Activated T-helper 17 cell treated with anti-CD3 and anti-CD28 coated beads, Interleukin-2, amount 50 U/mL, for 72 hours (primary cell): ENCODE data around the gene SHROOM2. TPM values are rescaled to one million over a fixed set of nuclear protein-coding genes. Genes with fewer than 3 reads are reported as not detected.
A peak's percentile ranks its signal among the peaks of the same experiment; 100 is the strongest.

Experiments
- ATAC-seq: fragments of 150-1000 bp; cut with Tn5 transposase; replicated peaks from 2 replicates; pipeline ENCODE4 v1.10.0; 2021; ENCODE audit warnings: mild to moderate bottlenecking, moderate library complexity
- H3K27ac Mint-ChIP-seq: one replicate; pipeline ENCODE4 v1.8.0; 2022; ENCODE audit warnings: mixed read lengths
- H3K27me3 Mint-ChIP-seq: one replicate; pipeline ENCODE4 v1.8.0; 2022; ENCODE audit warnings: mixed read lengths
- H3K36me3 Mint-ChIP-seq: one replicate; pipeline ENCODE4 v1.8.0; 2022; ENCODE audit warnings: low read depth, mild to moderate bottlenecking, mixed read lengths
- H3K4me1 Mint-ChIP-seq: one replicate; pipeline ENCODE4 v1.8.0; 2022; ENCODE audit warnings: mixed read lengths
- H3K4me3 Mint-ChIP-seq: one replicate; pipeline ENCODE4 v1.8.0; 2022; ENCODE audit warnings: mild to moderate bottlenecking, mixed read lengths
- H3K9me3 Mint-ChIP-seq: one replicate; pipeline ENCODE4 v1.8.0; 2022; ENCODE audit warnings: mixed read lengths
- total RNA-seq, 2 donors: library from RNA; stranded (reverse); gene quantifications; one replicate each; pipeline ENCODE4 v1.2.3, GENCODE V29; 2022

SHROOM2 gene
- total RNA-seq, 2 donors from 2014 or later, result not detected

DNA sequence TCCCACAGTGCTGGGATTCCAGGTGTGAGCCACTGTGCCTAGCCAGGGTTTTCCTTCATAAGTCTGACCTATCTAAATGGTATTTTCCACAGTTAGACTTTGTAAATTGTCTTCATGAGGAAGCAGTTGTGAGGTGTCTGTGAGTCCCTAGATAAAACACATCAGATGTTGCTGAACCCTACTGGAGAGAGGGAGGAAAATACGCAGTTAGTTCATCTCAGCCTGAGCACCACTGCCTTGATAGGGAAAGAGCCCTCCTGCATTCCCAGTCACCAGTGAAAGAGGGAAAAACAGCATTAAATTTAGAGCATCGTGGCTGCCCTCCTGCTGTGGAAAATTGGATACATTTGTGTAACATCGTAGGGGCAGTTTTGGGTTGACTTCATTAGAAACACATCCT lies 149.2 kb downstream of the SHROOM2 start:
- no peaks in the 10 kb centered on the region for H3K27me3 Mint-ChIP-seq
- no peaks in the 10 kb centered on the region for H3K9me3 Mint-ChIP-seq
- H3K36me3 Mint-ChIP-seq, result no peaks in the 10 kb centered on the region

DNA sequence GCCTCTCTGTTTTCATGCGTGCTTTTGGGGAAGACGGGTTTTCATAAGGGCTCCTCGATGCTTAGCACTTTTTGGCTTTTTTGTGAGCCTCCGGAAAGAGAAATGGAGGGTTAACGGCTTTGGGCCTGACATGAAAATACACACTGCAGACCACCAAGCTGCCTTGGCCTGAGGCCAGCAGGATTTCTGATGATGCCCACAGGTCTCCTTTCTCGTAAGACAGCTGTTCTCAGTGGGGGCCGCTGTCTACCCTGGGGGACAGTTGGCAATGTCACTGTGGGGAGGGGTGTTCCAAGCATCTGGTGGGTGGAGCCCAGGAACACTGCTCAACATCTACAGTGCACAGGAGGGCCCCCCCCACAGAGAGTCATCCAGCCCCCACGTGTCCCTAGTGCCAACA lies 151.5 kb downstream of the SHROOM2 start:
- Mint-ChIP-seq H3K27ac (no peak overlapping the region), H3K27me3 (no peaks in the 10 kb centered on the region), H3K9me3 (no peaks in the 10 kb centered on the region), H3K4me3 (no peak overlapping the region), H3K4me1 (peaks cover 4% of the 10 kb centered on the region), H3K36me3 (no peaks in the 10 kb centered on the region)
- no peak for ATAC-seq

More for the DNA sequence above, 149.2 kb downstream of the SHROOM2 start:
- Mint-ChIP-seq H3K27ac (no peak overlapping the region), H3K4me1 (no peaks in the 10 kb centered on the region), H3K4me3 (no peak overlapping the region)
- ATAC-seq, result no peak

DNA sequence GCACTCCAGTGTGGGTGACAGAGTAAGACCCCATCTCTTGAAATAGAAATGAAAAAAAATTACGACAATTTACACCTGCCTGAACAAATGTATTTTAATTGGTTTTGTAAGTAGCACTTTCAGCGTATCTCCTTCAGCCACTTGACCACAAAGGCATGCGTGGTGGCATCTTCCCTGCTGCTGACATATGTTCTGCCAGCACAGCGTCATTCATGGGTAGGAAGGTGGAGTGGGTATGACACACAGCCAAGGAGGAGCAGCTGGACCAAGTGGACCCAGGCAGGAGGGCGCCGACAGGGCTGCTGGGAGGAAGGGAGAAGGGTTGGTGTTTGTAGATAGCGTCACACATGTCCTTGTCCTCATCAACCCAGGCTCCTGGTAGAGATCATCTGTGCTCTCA lies 152.3 kb downstream of the SHROOM2 start:
- no peak for ATAC-seq
- H3K9me3 Mint-ChIP-seq, result no peaks in the 10 kb centered on the region
- no peak overlapping the region for H3K4me3 Mint-ChIP-seq
- no peak overlapping the region for H3K27ac Mint-ChIP-seq
- H3K36me3 Mint-ChIP-seq, result no peaks in the 10 kb centered on the region
- H3K4me1 Mint-ChIP-seq, result peaks cover 4% of the 10 kb centered on the region
- H3K27me3 Mint-ChIP-seq, result peaks cover 4% of the 10 kb centered on the region

DNA sequence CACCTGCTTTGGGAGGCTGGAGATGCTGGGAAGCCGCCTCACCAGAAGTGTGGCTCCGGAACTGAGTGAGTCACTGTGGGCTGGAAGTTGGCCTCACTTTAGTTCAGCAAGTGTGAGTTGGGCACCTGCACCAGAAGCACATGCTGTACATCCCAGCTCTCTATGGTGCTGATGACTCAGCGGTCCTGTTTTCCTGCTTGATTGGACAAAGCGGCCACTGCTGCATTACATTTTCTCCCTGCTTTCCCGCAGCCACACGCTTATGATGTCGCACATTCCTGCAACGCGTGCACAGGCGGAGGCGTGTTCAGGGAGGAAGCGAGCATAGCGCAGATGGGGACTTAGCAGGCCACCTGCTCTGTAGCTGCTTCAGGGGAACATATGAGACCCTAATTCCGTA lies 154.2 kb downstream of the SHROOM2 start:
- H3K36me3 Mint-ChIP-seq, result no peaks in the 10 kb centered on the region
- peaks cover 4% of the 10 kb centered on the region for H3K27me3 Mint-ChIP-seq
- ATAC-seq, result no peak
- H3K4me1 Mint-ChIP-seq, result peaks cover 4% of the 10 kb centered on the region
- H3K9me3 Mint-ChIP-seq, result no peaks in the 10 kb centered on the region
- H3K27ac Mint-ChIP-seq, result no peak overlapping the region
- no peak overlapping the region for H3K4me3 Mint-ChIP-seq

DNA sequence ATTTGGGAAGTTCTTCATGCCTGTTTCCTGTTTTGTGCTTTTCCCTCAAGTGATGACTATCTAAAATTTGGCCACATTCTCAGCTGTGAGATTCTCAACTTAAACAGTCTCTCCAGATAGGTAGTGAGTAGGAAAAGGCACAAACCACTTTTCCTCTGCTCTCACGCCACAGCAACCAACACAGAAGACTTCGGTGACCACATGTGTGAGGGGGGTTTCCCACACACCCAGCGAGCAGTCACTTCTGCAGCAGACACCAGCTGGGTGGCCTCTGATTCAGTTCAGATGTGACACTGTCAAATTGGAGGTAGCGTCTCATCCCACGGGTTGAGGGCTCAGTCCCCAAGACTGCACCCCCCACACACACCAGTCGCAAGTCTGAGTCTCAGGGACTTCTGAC lies 155.9 kb downstream of the SHROOM2 start:
- peak overlapping the region; percentile 84 for H3K27ac Mint-ChIP-seq
- H3K36me3 Mint-ChIP-seq, result no peaks in the 10 kb centered on the region
- peaks cover 4% of the 10 kb centered on the region for H3K27me3 Mint-ChIP-seq
- peaks cover 4% of the 10 kb centered on the region for H3K4me1 Mint-ChIP-seq
- H3K4me3 Mint-ChIP-seq, result peak overlapping the region; percentile 59
- H3K9me3 Mint-ChIP-seq, result no peaks in the 10 kb centered on the region
- ATAC-seq, result peak; percentile 91

DNA sequence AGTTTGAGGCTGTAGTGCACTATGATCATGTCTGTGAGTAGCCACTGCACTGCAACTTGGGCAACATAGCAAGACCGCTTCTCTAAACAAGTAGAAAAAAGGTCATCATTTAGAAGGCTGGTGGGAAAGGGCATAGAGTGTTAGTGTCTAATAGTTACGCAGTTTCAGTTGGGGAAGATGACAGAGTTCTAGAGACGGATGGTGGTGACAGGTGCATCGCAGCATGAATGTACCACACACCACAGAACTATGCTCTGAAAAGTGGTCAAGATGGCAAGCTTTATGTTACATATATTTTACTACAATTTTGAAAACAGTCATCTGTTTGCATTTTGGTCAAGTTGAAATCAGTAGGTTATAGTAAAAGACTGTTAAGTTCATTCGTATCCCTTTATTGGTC lies 157.2 kb downstream of the SHROOM2 start:
- no peak overlapping the region for H3K27ac Mint-ChIP-seq
- no peaks in the 10 kb centered on the region for H3K36me3 Mint-ChIP-seq
- H3K4me1 Mint-ChIP-seq, result peaks cover 4% of the 10 kb centered on the region
- no peak for ATAC-seq
- H3K4me3 Mint-ChIP-seq, result no peak overlapping the region
- peaks cover 7% of the 10 kb centered on the region for H3K27me3 Mint-ChIP-seq
- H3K9me3 Mint-ChIP-seq, result no peaks in the 10 kb centered on the region

DNA sequence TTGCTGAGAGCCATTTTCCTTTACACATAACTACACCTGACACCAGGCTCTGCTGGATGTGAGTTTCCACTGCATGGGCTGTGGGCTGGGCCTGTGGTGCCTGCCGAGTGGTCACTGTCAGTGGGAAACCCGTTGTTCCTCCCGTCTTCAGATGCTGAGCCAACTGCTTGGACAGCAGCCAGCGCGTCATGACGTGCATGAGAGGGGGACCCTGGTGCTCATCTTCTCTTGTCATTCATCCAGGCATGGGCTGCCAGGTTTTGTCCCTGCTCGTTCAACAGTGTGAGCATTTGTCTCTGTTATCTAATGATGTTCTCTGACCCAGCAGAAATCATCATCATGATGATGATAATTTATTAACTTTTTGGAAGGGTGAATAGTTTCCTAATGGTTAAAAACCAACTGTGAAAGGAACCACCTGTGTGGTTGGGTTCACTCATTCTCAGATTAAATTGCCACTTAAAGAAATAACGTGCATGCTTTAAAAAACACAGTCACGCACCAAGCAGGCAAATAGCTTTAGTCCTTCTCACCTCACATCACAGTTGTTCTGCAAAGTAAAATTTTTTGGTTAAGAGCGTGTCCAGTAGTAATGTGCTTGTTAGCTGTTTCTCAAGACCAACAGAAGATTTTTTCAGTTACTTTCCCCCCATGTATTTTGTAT lies 161.0 kb downstream of the SHROOM2 start:
- Mint-ChIP-seq H3K4me3 (no peak overlapping the region), H3K27me3 (peaks cover 12% of the 10 kb centered on the region), H3K27ac (no peak overlapping the region), H3K4me1 (no peaks in the 10 kb centered on the region), H3K36me3 (no peaks in the 10 kb centered on the region), H3K9me3 (no peaks in the 10 kb centered on the region)
- ATAC-seq, result no peak

DNA sequence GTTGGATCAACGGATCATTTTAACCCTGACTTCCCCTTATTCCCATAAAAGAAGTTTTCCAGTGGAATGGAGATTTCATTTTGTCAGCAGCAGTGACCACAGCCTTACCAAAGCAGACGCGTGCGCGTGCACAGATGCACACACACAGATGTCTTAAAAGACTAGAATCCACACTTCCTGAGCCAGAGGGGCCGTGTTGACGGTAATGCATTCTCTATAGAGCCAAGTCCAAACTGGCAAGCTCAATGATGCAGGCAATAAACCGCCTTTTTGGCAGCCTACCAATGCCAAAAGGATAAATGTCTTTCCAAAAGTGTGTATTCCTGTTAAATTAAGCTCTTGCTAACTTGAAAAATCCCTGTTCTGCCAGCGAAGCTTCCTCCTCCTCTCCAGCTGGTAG lies 162.2 kb downstream of the SHROOM2 start:
- no peak for ATAC-seq
- Mint-ChIP-seq H3K4me1 (no peaks in the 10 kb centered on the region), H3K27me3 (peaks cover 10% of the 10 kb centered on the region), H3K27ac (no peak overlapping the region), H3K9me3 (no peaks in the 10 kb centered on the region), H3K4me3 (no peak overlapping the region), H3K36me3 (no peaks in the 10 kb centered on the region)

DNA sequence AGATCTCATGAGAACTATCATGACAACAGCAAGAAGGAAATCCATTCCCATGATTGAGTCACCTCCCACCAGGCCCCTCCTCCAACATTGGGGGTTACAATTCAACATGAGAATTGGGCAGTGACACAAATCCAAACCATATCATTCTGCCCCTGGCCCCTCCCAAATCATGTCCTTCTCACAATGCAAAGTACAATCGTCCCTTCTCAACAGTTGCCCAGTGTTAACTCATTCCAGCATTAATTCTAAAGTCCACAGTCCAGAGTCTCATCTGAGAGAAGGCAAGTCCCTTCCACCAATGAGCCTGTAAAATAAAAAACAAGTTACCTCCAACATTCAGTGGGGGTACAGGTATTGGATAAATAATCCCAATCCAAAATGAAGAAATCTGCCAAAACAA lies 166.1 kb downstream of the SHROOM2 start:
- H3K36me3 Mint-ChIP-seq, result no peaks in the 10 kb centered on the region
- no peak for ATAC-seq
- peaks cover 8% of the 10 kb centered on the region for H3K27me3 Mint-ChIP-seq
- H3K27ac Mint-ChIP-seq, result no peak overlapping the region
- H3K4me3 Mint-ChIP-seq, result no peak overlapping the region
- H3K4me1 Mint-ChIP-seq, result no peaks in the 10 kb centered on the region
- H3K9me3 Mint-ChIP-seq, result no peaks in the 10 kb centered on the region

DNA sequence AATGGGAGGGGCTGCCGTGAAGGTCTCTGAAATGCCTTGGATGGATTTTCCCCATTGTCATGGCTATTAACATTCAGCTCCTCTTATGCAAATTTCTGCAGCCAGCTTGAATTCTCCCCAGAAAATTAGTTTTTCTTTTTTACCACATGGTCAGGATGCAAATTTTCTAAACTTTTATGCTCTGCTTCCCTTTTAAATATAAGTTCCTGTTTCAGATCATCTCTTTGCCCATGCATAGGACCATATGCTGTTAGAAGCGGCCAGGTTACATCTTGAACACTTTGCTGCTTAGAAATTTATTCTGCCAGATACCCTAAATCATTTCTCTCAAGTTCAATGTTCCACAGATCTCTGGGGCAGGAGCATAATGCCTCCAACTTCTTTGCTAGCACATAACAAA lies 167.2 kb downstream of the SHROOM2 start:
- Mint-ChIP-seq H3K9me3 (no peaks in the 10 kb centered on the region), H3K4me3 (no peak overlapping the region), H3K27ac (no peak overlapping the region), H3K27me3 (peaks cover 8% of the 10 kb centered on the region), H3K4me1 (no peaks in the 10 kb centered on the region), H3K36me3 (no peaks in the 10 kb centered on the region)
- ATAC-seq, result no peak

DNA sequence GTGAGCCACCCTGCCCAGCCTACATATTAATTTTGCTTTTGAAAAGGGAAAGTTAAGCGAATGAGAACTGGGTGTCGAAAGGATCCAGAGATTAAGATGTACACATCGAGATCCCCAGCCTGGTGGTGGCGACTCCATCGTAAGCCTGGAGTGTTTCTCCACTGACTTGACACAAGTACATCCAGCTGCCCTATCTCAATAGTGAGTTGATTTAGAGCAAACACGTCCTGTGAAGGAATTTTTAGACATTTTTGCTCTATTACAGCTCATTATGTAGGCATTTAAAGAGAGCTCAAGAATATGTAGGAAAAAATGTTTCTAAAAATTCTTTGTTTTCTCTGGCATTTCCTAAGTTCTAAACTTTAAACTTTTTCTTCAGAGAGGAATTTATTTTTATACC lies 169.3 kb downstream of the SHROOM2 start:
- no peaks in the 10 kb centered on the region for H3K4me1 Mint-ChIP-seq
- H3K4me3 Mint-ChIP-seq, result no peak overlapping the region
- no peaks in the 10 kb centered on the region for H3K36me3 Mint-ChIP-seq
- H3K27ac Mint-ChIP-seq, result no peak overlapping the region
- peaks cover 10% of the 10 kb centered on the region for H3K27me3 Mint-ChIP-seq
- H3K9me3 Mint-ChIP-seq, result no peaks in the 10 kb centered on the region
- ATAC-seq, result no peak

DNA sequence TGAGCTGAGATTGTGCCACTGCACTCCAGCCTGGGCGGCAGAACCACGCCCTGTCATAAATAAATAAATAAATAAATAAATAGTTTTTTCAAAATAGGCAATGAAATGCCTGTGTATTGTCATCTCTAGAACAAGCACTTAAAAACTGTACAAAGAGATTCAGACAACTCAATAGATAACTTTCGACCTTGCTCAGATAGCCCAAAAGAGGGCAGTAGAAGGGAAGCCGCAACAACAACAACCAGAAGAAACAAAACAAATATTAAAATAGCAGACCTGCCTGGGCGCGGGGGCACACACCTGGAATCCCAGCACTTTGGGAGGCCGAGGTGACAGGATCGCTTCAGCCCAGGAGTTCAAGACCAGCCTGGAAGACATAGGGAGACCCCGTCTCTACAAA lies 171.5 kb downstream of the SHROOM2 start:
- Mint-ChIP-seq H3K27me3 (peaks cover 13% of the 10 kb centered on the region), H3K4me3 (no peak overlapping the region), H3K36me3 (no peaks in the 10 kb centered on the region), H3K4me1 (no peaks in the 10 kb centered on the region), H3K27ac (no peak overlapping the region), H3K9me3 (no peaks in the 10 kb centered on the region)
- ATAC-seq, result no peak

DNA sequence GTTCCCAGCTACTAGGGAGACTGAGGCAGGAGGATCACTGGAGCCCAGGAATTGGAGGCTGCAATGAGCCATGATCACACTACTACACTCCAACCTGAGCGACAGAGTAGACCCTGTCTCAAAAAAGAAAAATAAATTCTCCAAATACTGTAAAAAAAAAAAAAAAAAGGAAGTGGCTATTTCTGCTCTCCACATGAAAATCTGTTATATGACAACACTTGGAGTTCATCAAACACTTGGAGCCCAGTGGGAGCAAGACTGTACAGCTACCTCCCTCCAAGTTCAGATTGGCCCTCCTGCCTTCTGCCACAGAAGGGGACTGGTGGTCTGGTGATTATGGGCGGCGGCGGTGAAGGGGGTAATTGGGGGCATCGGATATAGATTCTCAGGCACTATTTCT lies 172.0 kb downstream of the SHROOM2 start:
- H3K27me3 Mint-ChIP-seq, result peaks cover 13% of the 10 kb centered on the region
- no peaks in the 10 kb centered on the region for H3K36me3 Mint-ChIP-seq
- H3K27ac Mint-ChIP-seq, result no peak overlapping the region
- no peaks in the 10 kb centered on the region for H3K4me1 Mint-ChIP-seq
- no peaks in the 10 kb centered on the region for H3K9me3 Mint-ChIP-seq
- no peak overlapping the region for H3K4me3 Mint-ChIP-seq
- ATAC-seq, result no peak

DNA sequence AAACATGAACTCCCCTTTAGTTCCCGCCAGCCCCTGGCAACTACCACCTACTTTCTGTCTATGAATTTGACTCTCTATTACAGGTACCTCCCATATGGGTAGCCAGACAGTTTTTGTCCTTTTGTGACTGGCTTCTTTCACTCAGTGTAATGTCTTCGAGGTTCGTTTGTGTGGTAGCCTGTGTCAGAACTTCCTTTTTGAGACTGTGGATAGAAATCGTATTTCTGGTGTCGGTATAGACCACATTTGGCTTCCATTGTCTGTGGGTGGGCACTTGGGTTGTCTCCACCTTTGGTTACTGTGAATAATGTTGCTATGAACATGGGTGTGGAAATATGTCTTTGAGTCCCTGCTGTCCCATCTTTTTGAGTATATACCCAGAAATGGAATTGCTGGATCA lies 175.5 kb downstream of the SHROOM2 start:
- H3K27me3 Mint-ChIP-seq, result peaks cover 19% of the 10 kb centered on the region
- H3K4me3 Mint-ChIP-seq, result no peak overlapping the region
- no peaks in the 10 kb centered on the region for H3K9me3 Mint-ChIP-seq
- no peak overlapping the region for H3K27ac Mint-ChIP-seq
- no peaks in the 10 kb centered on the region for H3K36me3 Mint-ChIP-seq
- ATAC-seq, result no peak
- no peaks in the 10 kb centered on the region for H3K4me1 Mint-ChIP-seq

DNA sequence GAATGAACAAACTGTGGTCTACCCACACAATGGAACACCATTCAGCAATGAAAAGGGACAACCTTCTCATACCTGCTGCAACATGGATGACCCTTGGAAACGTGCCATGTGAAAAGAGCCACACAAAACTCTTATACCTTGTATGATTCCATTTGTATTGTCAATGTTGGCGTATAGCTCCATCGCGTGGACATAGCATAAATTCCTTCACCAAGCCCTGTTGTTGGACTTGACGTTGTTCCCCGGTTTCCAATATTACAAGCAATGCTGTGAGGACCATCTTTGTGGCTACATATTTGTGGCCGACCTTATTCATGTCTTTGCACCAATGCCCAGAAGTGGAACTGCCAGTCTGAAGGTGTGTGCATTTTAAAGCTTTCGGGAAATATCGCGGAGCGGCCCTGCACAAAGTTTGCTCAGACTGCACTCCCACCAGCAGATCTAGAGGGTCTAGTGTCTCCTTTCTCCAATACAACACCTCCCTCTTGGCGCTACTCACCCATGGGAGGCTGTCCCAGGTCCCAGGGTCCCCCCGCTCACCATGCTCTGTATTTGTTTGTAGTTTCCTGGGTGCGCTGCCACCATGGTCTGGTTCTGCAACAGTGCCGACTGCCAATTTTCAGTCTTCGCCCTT lies 180.7 kb downstream of the SHROOM2 start, which contains the start of gene CLDN34:
CLDN34 (plus strand) TSS at position 584 of the 634 bp plus-strand sequence; CDS start at position 584, 0 bp downstream.
- ATAC-seq, result no peak
- no peak within 1 kb of the TSS for H3K4me3 Mint-ChIP-seq
- H3K36me3 Mint-ChIP-seq, result no peaks in the 10 kb centered on the region
- no peak within 1 kb of the TSS for H3K27ac Mint-ChIP-seq
- peaks cover 5% of the 10 kb centered on the region for H3K27me3 Mint-ChIP-seq
- no peaks in the 10 kb centered on the region for H3K9me3 Mint-ChIP-seq
- H3K4me1 Mint-ChIP-seq, result no peaks in the 10 kb centered on the region
